Jurkat, Clone E6-1 (cell line): ENCODE data around the gene OR52E2.

ENCODE experiments used
- DNase-seq: peaks from one replicate; pipeline ENCODE4 v3.0.0-alpha.2; 2011; ENCODE audit warnings: low read depth, low spot score
- H3K4me3 ChIP-seq: 2 replicates; pipeline ENCODE4 v1.5.1; 2011; ENCODE audit warnings: mild to moderate bottlenecking, low read length, control low read depth, moderate library complexity

OR52E2 gene

DNA sequence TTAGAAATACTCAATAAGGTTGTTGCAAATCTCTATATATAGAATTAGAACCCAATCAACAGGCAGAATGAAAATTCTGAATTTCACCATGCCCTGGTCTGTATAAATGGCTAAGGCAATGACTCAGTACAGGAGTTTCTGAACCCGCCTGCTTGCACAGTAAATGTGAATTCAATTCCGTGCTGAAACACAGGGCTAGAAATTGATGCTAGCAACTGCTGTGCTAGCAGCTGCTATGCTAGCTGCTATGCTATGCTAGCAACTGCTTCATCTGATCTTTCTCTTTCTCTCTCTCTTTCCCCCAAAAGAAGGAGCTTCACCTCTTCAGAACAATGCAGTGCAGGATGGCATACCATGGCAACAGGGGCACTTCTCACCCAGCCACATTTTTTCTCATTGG is 22.8 kb downstream of the OR52E2 start:
- DNase-seq: no peak
- H3K4me3 ChIP-seq: no peak overlapping the region

- H3K4me3 ChIP-seq: no peak overlapping the region
- no peak for DNase-seq
Observed at GRCh38 chr11:5021996-5022395, 37.4 kb downstream of the OR52E2 start.

GRCh38 chr11:5013012-5013411 is 46.4 kb downstream of the OR52E2 start:
- no peak overlapping the region for H3K4me3 ChIP-seq
- no peak for DNase-seq

DNA sequence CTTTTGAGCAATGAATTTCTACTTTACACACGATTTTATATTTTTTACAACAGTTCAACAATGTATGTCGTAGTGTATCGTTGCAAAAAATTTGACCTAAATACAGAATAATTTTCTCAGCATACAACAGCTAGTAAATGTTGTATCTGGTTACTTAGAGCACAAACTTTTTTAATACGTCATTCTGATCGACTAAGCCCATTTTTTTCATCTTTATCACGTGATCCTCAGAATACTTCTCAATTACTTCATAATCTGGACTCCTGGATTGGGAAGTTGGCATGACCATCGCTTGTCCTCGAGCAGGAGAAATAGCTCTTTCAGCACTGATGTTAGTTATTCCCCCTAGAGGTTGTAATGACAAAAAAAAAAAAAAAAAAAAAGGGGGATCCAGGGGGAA is 48.2 kb downstream of the OR52E2 start:
- no peak overlapping the region for H3K4me3 ChIP-seq
- no peak for DNase-seq
